ENCODE data around the gene TTC21B.

The TTC21B gene

DNA sequence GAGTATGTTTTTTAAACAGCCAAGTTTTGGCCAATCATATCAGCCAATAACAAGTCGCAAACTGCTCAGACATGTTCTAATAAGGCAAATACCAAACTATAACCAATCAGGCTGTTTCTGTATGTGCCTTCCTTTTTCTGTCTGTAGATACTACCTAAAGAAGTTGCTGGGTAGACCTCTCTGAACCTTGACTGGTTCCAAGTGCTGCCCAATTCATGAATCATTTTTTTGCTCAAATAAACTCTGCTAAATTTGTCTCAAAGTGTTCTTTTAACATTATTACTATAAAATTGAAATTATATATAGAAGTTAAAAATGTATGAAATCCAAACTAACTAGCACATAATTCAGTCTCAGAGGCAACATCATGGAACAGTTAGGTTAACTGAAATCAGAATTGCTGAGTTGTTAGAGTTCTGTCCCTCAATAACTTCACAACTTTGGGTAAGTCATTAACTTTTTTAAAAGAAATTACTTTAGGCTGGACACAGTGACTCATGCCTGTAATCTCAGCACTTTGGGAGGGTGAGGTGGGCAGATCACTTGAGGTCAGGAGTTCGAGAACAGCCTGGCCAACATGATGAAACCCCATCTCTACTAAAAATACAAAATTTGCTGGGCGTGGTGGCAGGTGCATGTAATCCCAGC is 4.9 kb upstream of the TTC21B start:
- Histone ChIP-seq H3K27me3 (ENCODE audit: control insufficient read depth, insufficient read depth, low read length) (no peaks in the 10 kb centered on the region), H3K36me3 (ENCODE audit: control insufficient read depth, insufficient read depth, low read length) (no peaks in the 10 kb centered on the region), H3K9me3 (ENCODE audit: control insufficient read depth, insufficient read depth, low read length) (no peaks in the 10 kb centered on the region), H3K4me1 (ENCODE audit: control insufficient read depth, insufficient read depth, low read length) (0 out of 2 replicates have a peak, but pooled peaks cover 3% of the 10 kb centered on the region), H3K4me3 (ENCODE audit: low read depth, low read length) (no peak overlapping the region), H3K9ac (ENCODE audit: low read depth, low read length) (no peak overlapping the region), H3K27ac (ENCODE audit: low read depth, low read length) (no peak overlapping the region)

GRCh38 chr2:165957030-165957675 is 3.6 kb upstream of the TTC21B start:
- no peak overlapping the region for H3K27ac ChIP-seq (ENCODE audit: low read depth, low read length)
- peaks cover 11% of the 10 kb centered on the region; the same call in 1 of the 2 replicates for H3K4me1 ChIP-seq (ENCODE audit: control insufficient read depth, insufficient read depth, low read length)
- H3K27me3 ChIP-seq (ENCODE audit: control insufficient read depth, insufficient read depth, low read length): no peaks in the 10 kb centered on the region
- H3K36me3 ChIP-seq (ENCODE audit: control insufficient read depth, insufficient read depth, low read length): no peaks in the 10 kb centered on the region
- H3K9me3 ChIP-seq (ENCODE audit: control insufficient read depth, insufficient read depth, low read length): no peaks in the 10 kb centered on the region
- no peak overlapping the region for H3K9ac ChIP-seq (ENCODE audit: low read depth, low read length)
- H3K4me3 ChIP-seq (ENCODE audit: low read depth, low read length): no peak overlapping the region

GRCh38 chr2:165953306-165953654 is 296 bp downstream of the TTC21B start:
- Histone ChIP-seq H3K27me3 (ENCODE audit: control insufficient read depth, insufficient read depth, low read length) (no peaks in the 10 kb centered on the region), H3K27ac (ENCODE audit: low read depth, low read length) (peak overlapping the region; percentile 97), H3K4me3 (ENCODE audit: low read depth, low read length) (peak overlapping the region; percentile 75), H3K9ac (ENCODE audit: low read depth, low read length) (peak overlapping the region; percentile 61), H3K9me3 (ENCODE audit: control insufficient read depth, insufficient read depth, low read length) (no peaks in the 10 kb centered on the region), H3K4me1 (ENCODE audit: control insufficient read depth, insufficient read depth, low read length) (peaks cover 18% of the 10 kb centered on the region), H3K36me3 (ENCODE audit: control insufficient read depth, insufficient read depth, low read length) (peaks cover 12% of the 10 kb centered on the region)

GRCh38 chr2:165952741-165953211 is 800 bp downstream of the TTC21B start:
- Histone ChIP-seq H3K27ac (ENCODE audit: low read depth, low read length) (peak overlapping the region; percentile 97), H3K4me3 (ENCODE audit: low read depth, low read length) (peak overlapping the region; percentile 75), H3K4me1 (ENCODE audit: control insufficient read depth, insufficient read depth, low read length) (peaks cover 22% of the 10 kb centered on the region), H3K36me3 (ENCODE audit: control insufficient read depth, insufficient read depth, low read length) (peaks cover 17% of the 10 kb centered on the region), H3K9me3 (ENCODE audit: control insufficient read depth, insufficient read depth, low read length) (no peaks in the 10 kb centered on the region), H3K27me3 (ENCODE audit: control insufficient read depth, insufficient read depth, low read length) (no peaks in the 10 kb centered on the region), H3K9ac (ENCODE audit: low read depth, low read length) (peak overlapping the region; percentile 61)

- Histone ChIP-seq H3K9me3 (ENCODE audit: control insufficient read depth, insufficient read depth, low read length) (no peaks in the 10 kb centered on the region), H3K27ac (ENCODE audit: low read depth, low read length) (no peak overlapping the region), H3K9ac (ENCODE audit: low read depth, low read length) (no peak overlapping the region), H3K4me3 (ENCODE audit: low read depth, low read length) (peak overlapping the region; percentile 75), H3K4me1 (ENCODE audit: control insufficient read depth, insufficient read depth, low read length) (peaks cover 22% of the 10 kb centered on the region), H3K36me3 (ENCODE audit: control insufficient read depth, insufficient read depth, low read length) (peaks cover 24% of the 10 kb centered on the region), H3K27me3 (ENCODE audit: control insufficient read depth, insufficient read depth, low read length) (no peaks in the 10 kb centered on the region)
Observed at GRCh38 chr2:165952085-165952484, 1.5 kb downstream of the TTC21B start.

DNA sequence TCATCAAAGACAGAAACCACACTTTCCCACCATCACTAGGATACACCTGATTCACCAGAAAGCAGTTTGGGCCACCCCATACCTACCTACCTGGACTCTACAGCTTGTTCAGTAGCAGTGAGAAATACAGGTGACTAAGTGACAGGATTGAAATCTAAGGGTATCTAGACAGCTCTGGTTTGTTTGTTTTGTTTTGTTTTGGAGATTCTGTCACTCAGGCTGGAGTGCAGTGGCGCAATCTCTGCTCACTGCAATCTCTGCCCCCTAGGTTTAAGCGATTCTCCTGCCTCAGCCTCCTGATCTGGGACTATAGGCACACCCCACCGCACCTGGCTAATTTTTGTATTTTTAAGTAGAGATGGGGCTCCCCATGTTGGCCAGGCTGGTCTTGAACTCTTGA is 3.1 kb downstream of the TTC21B start:
- Histone ChIP-seq H3K9me3 (ENCODE audit: control insufficient read depth, insufficient read depth, low read length) (no peaks in the 10 kb centered on the region), H3K9ac (ENCODE audit: low read depth, low read length) (no peak overlapping the region), H3K4me3 (ENCODE audit: low read depth, low read length) (no peak overlapping the region), H3K4me1 (ENCODE audit: control insufficient read depth, insufficient read depth, low read length) (peaks cover 22% of the 10 kb centered on the region), H3K27me3 (ENCODE audit: control insufficient read depth, insufficient read depth, low read length) (no peaks in the 10 kb centered on the region), H3K27ac (ENCODE audit: low read depth, low read length) (no peak overlapping the region), H3K36me3 (ENCODE audit: control insufficient read depth, insufficient read depth, low read length) (peaks cover 30% of the 10 kb centered on the region)

DNA sequence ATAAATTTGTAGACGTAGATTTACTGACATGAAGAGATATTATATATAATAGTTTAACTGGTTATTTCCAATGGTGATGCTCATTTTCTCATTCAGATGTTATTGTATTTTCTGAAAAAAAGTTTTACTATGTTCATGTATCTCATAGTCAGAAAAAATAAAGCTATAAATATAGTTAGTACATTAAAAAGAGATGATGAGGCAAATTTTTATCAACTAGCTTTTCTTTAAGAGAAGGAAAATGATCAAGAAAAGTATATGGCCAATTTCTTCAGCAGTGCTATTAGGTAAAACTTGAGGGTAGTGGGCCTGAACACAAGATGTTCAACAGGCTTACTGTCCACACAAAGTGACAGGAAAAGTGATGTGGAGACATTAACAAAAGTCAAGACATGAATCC is 11.7 kb downstream of the TTC21B start:
- H3K36me3 ChIP-seq (ENCODE audit: control insufficient read depth, insufficient read depth, low read length): peaks cover 81% of the 10 kb centered on the region
- H3K4me3 ChIP-seq (ENCODE audit: low read depth, low read length): no peak overlapping the region
- H3K9ac ChIP-seq (ENCODE audit: low read depth, low read length): no peak overlapping the region
- no peaks in the 10 kb centered on the region for H3K4me1 ChIP-seq (ENCODE audit: control insufficient read depth, insufficient read depth, low read length)
- H3K27ac ChIP-seq (ENCODE audit: low read depth, low read length): no peak overlapping the region
- H3K9me3 ChIP-seq (ENCODE audit: control insufficient read depth, insufficient read depth, low read length): no peaks in the 10 kb centered on the region
- no peaks in the 10 kb centered on the region for H3K27me3 ChIP-seq (ENCODE audit: control insufficient read depth, insufficient read depth, low read length)

DNA sequence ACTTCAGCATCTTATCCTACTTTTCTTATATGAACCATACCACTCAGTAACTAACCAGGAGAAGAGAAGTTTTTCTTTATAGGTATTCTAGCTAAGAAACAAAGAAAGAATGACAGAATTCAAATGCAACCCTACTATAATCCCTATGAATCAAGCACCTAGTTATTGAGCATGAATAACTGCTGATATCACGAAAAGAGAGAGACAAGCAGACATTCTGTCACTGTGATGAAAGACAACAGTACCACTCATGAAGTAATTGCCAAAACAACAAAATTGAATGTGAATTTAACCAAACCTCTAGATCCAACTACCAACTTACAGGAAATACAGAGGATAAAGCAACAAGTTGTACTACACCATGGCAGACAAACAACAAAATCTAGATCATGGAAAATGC is 15.3 kb downstream of the TTC21B start:
- peaks cover 76% of the 10 kb centered on the region for H3K36me3 ChIP-seq (ENCODE audit: control insufficient read depth, insufficient read depth, low read length)

GRCh38 chr2:165933211-165933910 is 20.2 kb downstream of the TTC21B start:
- H3K9me3 ChIP-seq (ENCODE audit: control insufficient read depth, insufficient read depth, low read length): no peaks in the 10 kb centered on the region
- peak overlapping the region; percentile 37; the same call in 1 of the 2 replicates for H3K9ac ChIP-seq (ENCODE audit: low read depth, low read length)
- peaks cover 76% of the 10 kb centered on the region for H3K36me3 ChIP-seq (ENCODE audit: control insufficient read depth, insufficient read depth, low read length)
- H3K4me1 ChIP-seq (ENCODE audit: control insufficient read depth, insufficient read depth, low read length): peaks cover 15% of the 10 kb centered on the region
- H3K4me3 ChIP-seq (ENCODE audit: low read depth, low read length): no peak overlapping the region
- no peak overlapping the region for H3K27ac ChIP-seq (ENCODE audit: low read depth, low read length)
- H3K27me3 ChIP-seq (ENCODE audit: control insufficient read depth, insufficient read depth, low read length): no peaks in the 10 kb centered on the region

More for the DNA sequence above, 15.3 kb downstream of the TTC21B start:
- no peak overlapping the region for H3K9ac ChIP-seq (ENCODE audit: low read depth, low read length)
- H3K27me3 ChIP-seq (ENCODE audit: control insufficient read depth, insufficient read depth, low read length): no peaks in the 10 kb centered on the region
- peaks cover 11% of the 10 kb centered on the region for H3K4me1 ChIP-seq (ENCODE audit: control insufficient read depth, insufficient read depth, low read length)
- H3K4me3 ChIP-seq (ENCODE audit: low read depth, low read length): no peak overlapping the region
- no peaks in the 10 kb centered on the region for H3K9me3 ChIP-seq (ENCODE audit: control insufficient read depth, insufficient read depth, low read length)
- no peak overlapping the region for H3K27ac ChIP-seq (ENCODE audit: low read depth, low read length)

GRCh38 chr2:165927774-165928173 is 25.8 kb downstream of the TTC21B start:
- no peaks in the 10 kb centered on the region for H3K27me3 ChIP-seq (ENCODE audit: control insufficient read depth, insufficient read depth, low read length)
- H3K36me3 ChIP-seq (ENCODE audit: control insufficient read depth, insufficient read depth, low read length): peaks cover 89% of the 10 kb centered on the region
- no peaks in the 10 kb centered on the region for H3K4me1 ChIP-seq (ENCODE audit: control insufficient read depth, insufficient read depth, low read length)
- no peak overlapping the region for H3K4me3 ChIP-seq (ENCODE audit: low read depth, low read length)
- no peak overlapping the region for H3K9ac ChIP-seq (ENCODE audit: low read depth, low read length)
- H3K27ac ChIP-seq (ENCODE audit: low read depth, low read length): no peak overlapping the region
- no peaks in the 10 kb centered on the region for H3K9me3 ChIP-seq (ENCODE audit: control insufficient read depth, insufficient read depth, low read length)

DNA sequence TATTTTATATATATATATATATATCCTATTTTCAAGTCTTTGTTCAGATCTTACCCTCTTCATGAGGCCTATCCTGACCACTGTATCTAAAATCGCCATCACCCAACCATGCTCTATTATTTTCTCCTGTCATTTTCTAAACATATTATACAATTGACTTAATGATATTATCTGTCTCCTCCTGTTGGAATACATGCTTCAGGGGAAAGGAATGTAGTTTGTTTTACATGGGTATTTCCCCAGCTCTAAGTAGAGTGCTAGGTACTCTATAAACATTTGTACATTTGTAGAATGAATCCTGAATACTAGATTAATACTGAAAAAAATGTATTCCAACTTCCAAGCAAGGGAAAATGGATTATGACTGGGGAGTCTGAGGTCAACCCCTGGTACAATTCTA is 26.2 kb downstream of the TTC21B start:
- Histone ChIP-seq H3K9me3 (ENCODE audit: control insufficient read depth, insufficient read depth, low read length) (no peaks in the 10 kb centered on the region), H3K27ac (ENCODE audit: low read depth, low read length) (no peak overlapping the region), H3K27me3 (ENCODE audit: control insufficient read depth, insufficient read depth, low read length) (no peaks in the 10 kb centered on the region), H3K36me3 (ENCODE audit: control insufficient read depth, insufficient read depth, low read length) (peaks cover 88% of the 10 kb centered on the region), H3K9ac (ENCODE audit: low read depth, low read length) (no peak overlapping the region), H3K4me3 (ENCODE audit: low read depth, low read length) (no peak overlapping the region), H3K4me1 (ENCODE audit: control insufficient read depth, insufficient read depth, low read length) (no peaks in the 10 kb centered on the region)

Data from HUES48 (cell line).